GM19468 (cell line): ENCODE measurements around the gene PAQR4.

Experiments
- ATAC-seq: cut with Tn5 transposase; IDR thresholded peaks from one replicate; pipeline ENCODE4 v1.9.1; 2021; ENCODE audit warnings: mild to moderate bottlenecking, moderate library complexity, moderate number of reproducible peaks; ENCODE audit not compliant: unreplicated experiment; ENCODE audit errors: extremely low read depth

Gene PAQR4

GRCh38 chr16:2976673-2977072 is 7.5 kb downstream of the PAQR4 start:
- ATAC-seq: no peak

GRCh38 chr16:2977440-2977839 is 8.3 kb downstream of the PAQR4 start:
- no peak for ATAC-seq

- ATAC-seq: no peak
These were observed 10.6 kb downstream of the PAQR4 start for GRCh38 chr16:2979669-2980226.

- peak; percentile 72 for ATAC-seq
These were observed 11.4 kb downstream of the PAQR4 start, which contains the start of gene PKMYT1 for GRCh38 chr16:2980227-2981176. TSS of gene PKMYT1 (minus strand) at chr16:2980446. CDS start at chr16:2979657, 789 bp downstream.

- ATAC-seq: no peak
These were observed 12.2 kb downstream of the PAQR4 start for GRCh38 chr16:2981177-2981898.

GRCh38 chr16:2981899-2982250 is 12.7 kb downstream of the PAQR4 start:
- ATAC-seq: no peak

GRCh38 chr16:2982402-2982801 is 13.3 kb downstream of the PAQR4 start:
- ATAC-seq: no peak

GRCh38 chr16:2983706-2984136 is 14.6 kb downstream of the PAQR4 start:
- no peak for ATAC-seq

GRCh38 chr16:2985462-2985861 is 16.3 kb downstream of the PAQR4 start:
- ATAC-seq: no peak

- no peak for ATAC-seq
These were observed 16.8 kb downstream of the PAQR4 start for GRCh38 chr16:2985893-2986355.

- ATAC-seq: no peak
These were observed 17.6 kb downstream of the PAQR4 start for GRCh38 chr16:2986623-2987188.

- no peak for ATAC-seq
These were observed 18.1 kb downstream of the PAQR4 start for GRCh38 chr16:2987286-2987685.

GRCh38 chr16:2987833-2988232 is 18.7 kb downstream of the PAQR4 start:
- ATAC-seq: no peak

GRCh38 chr16:2988590-2989099 is 19.5 kb downstream of the PAQR4 start:
- no peak for ATAC-seq

- no peak for ATAC-seq
These were observed 21.7 kb downstream of the PAQR4 start for GRCh38 chr16:2990891-2991290.

- no peak for ATAC-seq
These were observed 22.6 kb downstream of the PAQR4 start for GRCh38 chr16:2991566-2992261.

GRCh38 chr16:2992383-2993081 is 23.4 kb downstream of the PAQR4 start:
- ATAC-seq: no peak

GRCh38 chr16:2996298-2996697 is 27.1 kb downstream of the PAQR4 start:
- no peak for ATAC-seq

GRCh38 chr16:2999929-3000328 is 30.8 kb downstream of the PAQR4 start:
- no peak for ATAC-seq
